Esophagus (tissue), 2 donors: ENCODE results near the gene LILRA5. TPM values are rescaled to one million over a fixed set of nuclear protein-coding genes. Genes with fewer than 3 reads are reported as not detected.
"Not testable (repeated sequence)": the region's sequence is repeated elsewhere in the genome, so short reads cannot be mapped to it uniquely, and the experiment has no call there.

Source experiments
- H3K27ac ChIP-seq, 2 donors: one replicate each; pipeline ENCODE4 v1.5.1; 2013; ENCODE audit warnings: low read depth in 2 of 2, mild to moderate bottlenecking in 2 of 2, inconsistent platforms in 1 of 2, low read length in 1 of 2, moderate library complexity in 1 of 2
- H3K27me3 ChIP-seq, 2 donors: one replicate each; pipeline ENCODE4 v1.6.1; 2013; ENCODE audit warnings: low read length in 2 of 2, control low read depth in 1 of 2, mild to moderate bottlenecking in 1 of 2; ENCODE audit not compliant: insufficient read depth in 2 of 2, control insufficient read depth in 1 of 2
- H3K36me3 ChIP-seq, 2 donors: one replicate each; pipeline ENCODE4 v1.6.1; 2013; ENCODE audit warnings: low read length in 1 of 2; ENCODE audit not compliant: control insufficient read depth in 2 of 2, insufficient read depth in 2 of 2
- H3K4me1 ChIP-seq, 2 donors: one replicate each; pipeline ENCODE4 v1.6.1; 2013; ENCODE audit warnings: low read length in 1 of 2; ENCODE audit not compliant: control insufficient read depth in 2 of 2, insufficient read depth in 2 of 2
- H3K4me3 ChIP-seq, 2 donors: one replicate each; pipeline ENCODE4 v1.5.1; 2013; ENCODE audit warnings: low read length in 2 of 2, mild to moderate bottlenecking in 2 of 2, low read depth in 1 of 2, moderate library complexity in 1 of 2
- H3K9me3 ChIP-seq, 2 donors: one replicate each; pipeline ENCODE4 v1.6.1; 2013; ENCODE audit warnings: mild to moderate bottlenecking in 2 of 2, low read depth in 1 of 2, low read length in 1 of 2, moderate library complexity in 1 of 2; ENCODE audit not compliant: control insufficient read depth in 2 of 2, insufficient read depth in 1 of 2
- WGBS, 2 donors: extraction: QIAGEN DNeasy Blood & Tissue Kit; methylation state at CpG; one replicate each; pipeline ENCODE4 v1.1.7; 2013; 5-methylcytosine and 5-hydroxymethylcytosine counted together
- polyA plus RNA-seq, 2 donors: library from polyadenylated mRNA; stranded (reverse); fragments of 200-250 nt; gene quantifications; one replicate each; pipeline ENCODE4 v1.2.3, GENCODE V29; 2013
- donor health status: healthy with polysubstance abuse.
- donor health status: Bipolar disorder and iron deficiency.

Gene LILRA5
- polyA plus RNA-seq, 2 donors = 0.12 to 0.34 TPM

GRCh38 chr19:54280025-54280424, 32.9 kb downstream of the LILRA5 start:
- H3K4me3 ChIP-seq, H3K9me3 ChIP-seq, H3K27ac ChIP-seq, H3K27me3 ChIP-seq, H3K36me3 ChIP-seq, H3K4me1 ChIP-seq: not testable (repeated sequence)
- 22 to 30% methylated on average over 4 of the region's 4 CpGs for WGBS, 2 donors

DNA sequence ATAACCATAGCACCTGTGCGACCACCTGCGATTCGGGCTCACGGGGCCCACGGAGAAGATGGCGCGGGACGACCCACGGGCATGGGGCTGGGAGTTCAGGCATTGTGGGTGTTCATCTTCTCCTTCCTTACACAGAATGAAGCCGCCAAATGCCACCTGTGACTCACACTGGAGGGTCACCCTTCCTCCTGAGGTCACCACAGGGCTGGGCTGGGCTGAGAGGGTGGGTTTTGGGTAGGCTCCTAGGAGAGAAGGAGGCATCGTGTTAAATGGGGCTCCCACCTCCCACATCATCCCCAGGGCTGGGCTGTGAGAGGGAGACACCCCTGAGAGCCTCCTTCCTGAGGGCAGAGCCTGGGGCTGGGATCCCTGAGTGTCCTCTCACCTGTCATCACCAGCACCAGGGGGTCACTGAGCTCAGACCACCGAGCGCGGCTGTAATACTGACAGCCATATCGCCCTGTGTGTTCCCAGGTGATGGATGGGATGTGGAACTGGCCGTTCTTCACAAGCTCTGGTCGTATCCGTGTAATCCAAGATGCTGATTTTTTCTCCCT, 33.5 kb downstream of the LILRA5 start:
- Histone ChIP-seq H3K4me1 (no peaks in the 10 kb centered on the region), H3K9me3 (no peaks in the 10 kb centered on the region), H3K4me3 (no peak overlapping the region), H3K27ac (no peak overlapping the region), H3K27me3 (no peaks in the 10 kb centered on the region), H3K36me3 (no peaks in the 10 kb centered on the region)
- WGBS, 2 donors = 82 to 85% methylated on average over 18 of the region's 18 CpGs

- not testable (repeated sequence) for H3K4me3 ChIP-seq, H3K4me1 ChIP-seq, H3K9me3 ChIP-seq, H3K27me3 ChIP-seq, H3K27ac ChIP-seq, H3K36me3 ChIP-seq
- WGBS, 2 donors = 61 to 64% methylated on average over 13 to 15 of the region's 15 CpGs
Measured at GRCh38 chr19:54278571-54279195, 34.3 kb downstream of the LILRA5 start.

- whole genome bisulfite sequencing, 2 donors = 77 to 79% methylated on average over 13 of the region's 13 CpGs
- not testable (repeated sequence) for H3K27me3 ChIP-seq, H3K36me3 ChIP-seq
Measured at GRCh38 chr19:54278056-54278455, 34.9 kb downstream of the LILRA5 start.

DNA sequence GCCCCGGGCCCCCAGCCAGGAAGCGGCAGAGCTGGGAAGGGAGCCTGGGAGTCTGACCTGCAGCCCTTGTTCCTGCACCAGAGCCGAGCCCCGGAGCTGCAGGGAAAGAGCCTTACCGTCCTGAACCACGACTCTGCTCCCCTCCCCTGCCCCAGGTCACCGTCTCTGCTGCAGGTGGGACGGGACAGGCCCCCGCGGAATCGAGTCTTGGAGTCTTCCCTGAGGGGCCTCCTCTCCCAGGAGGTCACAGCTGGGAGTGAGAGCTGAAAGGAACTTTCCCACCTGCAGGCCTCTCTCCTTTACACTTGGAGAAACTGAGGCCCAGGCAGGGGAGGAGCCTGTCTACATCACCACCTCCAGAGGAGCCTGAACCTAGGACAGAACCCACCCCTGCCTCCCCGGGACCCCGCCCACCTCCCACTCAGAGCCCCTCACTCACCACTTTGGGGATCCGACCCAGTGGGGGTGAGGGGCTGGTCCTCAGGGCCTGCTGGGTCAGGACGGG, 35.8 kb downstream of the LILRA5 start:
- WGBS, 2 donors = 63% methylated on average over 14 to 15 of the region's 15 CpGs
- H3K36me3 ChIP-seq = not testable (repeated sequence)

More at GRCh38 chr19:54278056-54278455, 34.9 kb downstream of the LILRA5 start:
- H3K4me1 ChIP-seq, H3K27ac ChIP-seq, H3K9me3 ChIP-seq, H3K4me3 ChIP-seq: not testable (repeated sequence)

DNA sequence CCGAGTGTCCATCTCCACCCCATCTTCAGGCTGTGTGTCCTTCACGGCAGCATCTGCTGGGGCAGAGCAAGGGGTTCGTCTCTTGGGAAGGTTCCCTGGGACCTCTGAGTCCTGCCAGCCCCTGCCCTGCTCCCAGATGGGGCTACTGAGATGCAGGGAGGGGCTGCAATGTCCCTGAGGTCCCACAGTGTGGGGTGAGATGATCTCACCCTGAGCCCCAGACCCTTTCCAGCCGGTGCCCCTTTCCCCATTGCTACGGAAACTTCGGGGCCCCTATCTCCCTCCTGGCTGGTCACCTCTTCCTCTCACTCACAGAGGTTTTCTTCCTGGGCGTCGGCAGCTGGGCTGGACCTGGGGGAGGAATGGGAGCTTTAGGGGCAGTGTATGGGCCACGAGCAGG, 37.0 kb downstream of the LILRA5 start:
- H3K27me3 ChIP-seq = no peaks in the 10 kb centered on the region
- no peaks in the 10 kb centered on the region for H3K4me1 ChIP-seq
- no peaks in the 10 kb centered on the region for H3K9me3 ChIP-seq
- no peaks in the 10 kb centered on the region for H3K36me3 ChIP-seq
- H3K4me3 ChIP-seq = no peak overlapping the region
- H3K27ac ChIP-seq = no peak overlapping the region
- WGBS, 2 donors = 59 to 62% methylated on average over 9 of the region's 9 CpGs

More for the DNA sequence above, 35.8 kb downstream of the LILRA5 start:
- not testable (repeated sequence) for H3K9me3 ChIP-seq, H3K4me3 ChIP-seq, H3K27me3 ChIP-seq, H3K27ac ChIP-seq, H3K4me1 ChIP-seq

- H3K27me3 ChIP-seq, H3K4me1 ChIP-seq, H3K9me3 ChIP-seq, H3K36me3 ChIP-seq, H3K27ac ChIP-seq, H3K4me3 ChIP-seq: not testable (repeated sequence)
- WGBS, 2 donors = 58 to 61% methylated on average over 6 to 9 of the region's 9 CpGs
Measured at GRCh38 chr19:54274516-54274915, 38.5 kb downstream of the LILRA5 start.

- Histone ChIP-seq H3K27me3 (no peaks in the 10 kb centered on the region), H3K27ac (no peak overlapping the region), H3K4me1 (no peaks in the 10 kb centered on the region), H3K9me3 (no peaks in the 10 kb centered on the region), H3K4me3 (no peak overlapping the region), H3K36me3 (no peaks in the 10 kb centered on the region)
- WGBS, 2 donors = 52 to 53% methylated on average over 3 of the region's 3 CpGs
Measured at GRCh38 chr19:54273821-54274220, 39.1 kb downstream of the LILRA5 start.

GRCh38 chr19:54272181-54272580, 40.8 kb downstream of the LILRA5 start:
- H3K4me3 ChIP-seq, H3K36me3 ChIP-seq, H3K4me1 ChIP-seq, H3K27me3 ChIP-seq, H3K9me3 ChIP-seq, H3K27ac ChIP-seq: not testable (repeated sequence)
- 52 to 59% methylated on average over 5 of the region's 5 CpGs for WGBS, 2 donors

GRCh38 chr19:54271587-54271986, 41.4 kb downstream of the LILRA5 start:
- WGBS, 2 donors = 52 to 62% methylated on average over 3 to 4 of the region's 4 CpGs
- H3K9me3 ChIP-seq, H3K36me3 ChIP-seq, H3K4me3 ChIP-seq, H3K4me1 ChIP-seq, H3K27ac ChIP-seq, H3K27me3 ChIP-seq: not testable (repeated sequence)
